Measurements from ENCODE around the gene IRF4.

Gene IRF4

DNA sequence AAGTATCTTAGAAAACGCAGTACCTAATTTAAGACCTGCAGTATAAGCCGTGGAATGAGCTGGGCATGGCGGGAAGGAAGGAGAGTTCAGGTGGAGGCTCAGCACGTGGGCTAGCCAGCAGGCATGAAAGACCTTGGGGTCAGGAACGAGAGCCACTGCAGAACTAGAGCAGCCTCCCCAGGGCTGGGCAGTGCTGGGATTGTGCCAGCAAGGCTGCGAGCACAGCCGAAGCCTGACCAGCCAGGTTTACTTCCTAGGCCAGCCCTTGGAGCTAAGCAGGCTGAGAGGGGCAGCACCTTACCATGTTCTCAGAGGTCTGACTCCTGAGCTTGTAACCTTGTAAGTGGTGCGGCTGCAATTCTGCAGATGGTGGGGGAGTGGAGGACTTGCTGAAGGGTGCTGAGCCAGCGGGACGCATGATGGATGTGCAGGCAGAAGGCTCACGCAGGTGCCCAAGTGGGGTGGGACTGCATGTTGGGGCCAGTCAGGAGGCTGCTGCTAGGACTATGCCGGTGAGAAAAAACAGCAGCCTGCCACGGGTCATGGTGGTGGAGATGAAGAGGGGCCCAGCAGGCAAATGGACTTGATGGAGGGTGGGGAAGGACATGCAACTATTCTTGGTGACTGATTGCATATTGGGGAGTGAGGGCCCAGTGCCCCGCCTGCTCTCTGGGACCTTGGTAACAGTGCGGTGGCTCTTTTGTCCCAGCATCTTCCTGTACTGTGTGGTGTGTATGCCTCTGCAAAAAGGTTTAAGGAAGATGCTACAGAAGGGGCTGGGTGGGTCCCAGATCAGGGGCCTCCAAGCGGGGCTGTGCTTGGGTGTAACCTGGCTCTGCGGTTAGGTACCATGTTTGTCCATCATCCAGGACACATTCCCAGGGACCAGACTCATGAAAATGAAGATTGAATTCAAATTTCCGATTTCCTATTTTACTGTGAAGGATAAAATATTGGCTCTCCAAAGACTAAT lies 37.6 kb upstream of the IRF4 start:
- DNase-seq = no peak

DNA sequence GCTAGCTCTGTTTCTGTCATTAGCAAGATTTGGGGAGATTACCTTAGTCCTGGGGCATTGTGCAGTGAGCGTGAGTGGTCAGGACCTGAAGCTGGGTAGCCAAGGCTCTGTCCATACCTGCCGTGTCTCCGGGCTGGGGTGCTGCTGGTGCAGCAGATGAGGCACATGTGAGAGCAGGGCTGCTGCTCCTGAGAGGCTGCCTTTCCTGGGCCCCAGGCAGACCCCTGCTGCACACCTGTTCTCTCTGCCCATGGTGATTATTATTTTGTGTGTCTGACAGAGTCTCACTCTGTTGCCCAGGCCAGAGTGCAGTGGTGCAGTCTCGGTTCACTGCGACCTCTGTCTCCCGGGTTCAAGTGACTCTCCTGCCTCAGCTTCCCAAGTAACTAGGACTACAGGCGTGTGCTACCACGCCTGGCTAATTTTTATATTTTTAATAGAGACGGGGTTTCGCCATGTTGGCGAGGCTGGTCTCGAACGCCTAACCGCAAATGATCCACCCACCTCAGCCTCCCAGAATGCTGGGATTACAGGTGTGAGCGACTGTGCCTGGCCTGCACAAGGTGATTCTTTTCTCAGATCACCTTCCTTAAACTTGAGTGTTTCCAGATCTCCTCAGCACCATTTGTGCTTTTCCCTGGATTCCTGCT lies 36.8 kb upstream of the IRF4 start:
- DNase-seq = no peak

DNA sequence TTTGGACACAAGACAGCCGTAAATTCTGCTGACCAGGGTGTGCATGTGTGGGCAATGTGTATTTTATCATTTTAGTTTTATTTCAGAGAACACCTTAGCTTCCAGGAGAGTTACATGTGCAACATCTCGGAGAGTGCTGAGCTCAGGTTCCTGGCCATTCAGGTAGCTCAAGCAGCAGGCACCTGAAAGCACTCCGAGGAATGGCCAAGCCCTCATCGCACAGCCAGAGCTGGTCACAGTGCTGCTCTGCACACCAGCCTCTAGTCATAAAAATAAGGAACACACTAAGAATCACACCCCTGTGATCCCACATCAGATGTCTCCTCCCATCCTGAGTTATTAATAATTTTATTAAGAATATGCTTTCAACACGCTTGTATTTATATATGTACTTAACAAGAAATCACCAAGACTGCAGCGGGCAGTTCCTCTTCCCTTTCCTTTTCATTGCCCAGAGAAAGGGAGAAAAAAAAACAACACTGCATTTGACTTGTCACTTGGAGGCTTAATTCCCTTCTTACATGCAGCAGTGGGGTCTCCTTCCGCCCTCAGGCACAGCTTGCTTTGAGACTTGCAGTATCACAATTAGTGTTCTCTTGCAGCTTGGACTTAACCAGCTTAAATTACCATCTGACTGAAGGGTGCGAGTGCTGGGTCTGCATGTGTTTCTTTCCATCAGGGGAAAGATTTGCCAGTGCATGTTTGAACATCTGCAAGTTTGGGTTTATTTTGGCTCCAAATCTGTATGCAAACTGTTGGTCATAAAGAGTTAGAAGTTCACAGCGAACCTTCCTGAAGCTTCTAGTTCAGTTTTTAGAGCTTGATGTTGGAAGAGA lies 36.0 kb upstream of the IRF4 start:
- no peak for DNase-seq

DNA sequence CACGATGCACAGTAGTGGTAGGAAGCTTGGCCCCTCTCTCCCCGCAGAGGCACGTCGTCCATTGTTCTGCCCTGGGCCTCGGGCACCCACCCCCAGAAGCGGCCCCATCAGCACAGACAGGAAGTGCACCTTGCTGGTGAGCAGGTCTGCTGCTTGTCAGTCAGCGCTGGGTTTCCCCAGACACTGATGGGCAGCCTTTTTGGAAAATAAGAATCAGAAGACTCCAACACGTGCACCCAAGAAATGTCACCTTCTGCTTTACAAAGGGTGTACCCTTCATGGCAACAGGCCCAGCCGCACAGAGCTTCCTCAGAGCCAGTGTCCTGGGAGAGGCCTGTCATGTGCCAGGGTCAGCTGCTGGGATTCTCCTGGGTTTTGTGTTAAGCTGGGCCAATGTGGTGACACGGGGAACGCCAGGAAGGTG lies 34.7 kb upstream of the IRF4 start:
- DNase-seq = no peak

DNA sequence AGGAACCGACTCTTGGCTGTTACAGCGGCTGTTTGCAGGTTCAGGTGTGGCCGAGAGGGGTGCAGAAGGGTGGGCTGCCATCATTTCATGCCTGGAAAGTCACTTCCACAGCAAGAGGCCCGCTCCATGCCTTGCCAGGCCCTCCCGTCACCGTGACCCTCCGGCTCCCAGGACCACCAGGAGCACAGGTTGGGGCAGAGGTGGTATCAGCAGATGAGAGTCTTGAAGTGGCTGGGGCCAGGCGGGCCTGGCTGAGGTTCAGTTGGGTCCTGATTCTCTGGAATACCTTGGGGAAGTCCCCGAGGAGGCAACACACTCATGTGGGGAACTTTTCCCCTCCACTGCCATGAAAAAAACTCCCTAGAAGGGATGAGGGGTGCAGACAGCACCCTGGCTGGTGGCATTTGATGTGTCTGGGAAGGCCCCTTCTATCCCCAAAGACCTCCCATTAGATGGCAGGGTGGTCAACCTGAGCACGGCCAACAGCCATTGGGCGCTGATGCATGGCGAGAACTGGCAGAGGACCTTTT lies 34.2 kb upstream of the IRF4 start:
- no peak for DNase-seq

DNA sequence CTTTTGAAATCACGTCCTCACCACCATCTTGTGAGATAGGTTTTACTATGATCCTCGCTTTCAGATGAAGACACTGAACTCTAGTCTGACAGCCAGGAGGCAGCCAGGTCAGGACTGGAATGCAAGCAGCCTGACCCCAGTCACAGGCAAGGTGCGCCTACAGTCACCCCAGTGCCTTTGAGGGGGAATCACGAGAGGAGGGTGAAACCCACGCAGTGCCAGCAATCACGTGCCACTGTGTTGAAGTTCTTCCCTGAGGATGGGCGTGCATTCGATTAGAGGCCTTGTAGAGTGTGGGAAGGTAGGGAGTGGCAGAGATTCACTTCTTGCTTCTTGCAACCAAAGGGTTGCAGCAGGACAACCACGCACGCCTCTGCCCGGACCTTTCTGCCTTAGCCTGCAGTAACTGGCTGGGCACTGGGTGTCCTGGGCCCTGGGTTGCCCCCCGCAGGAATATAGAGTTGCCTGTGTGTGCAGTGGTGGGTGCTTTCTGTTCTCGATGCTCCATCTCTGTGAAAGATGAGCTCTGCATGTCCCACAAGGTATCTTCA lies 33.7 kb upstream of the IRF4 start:
- DNase-seq = no peak

DNA sequence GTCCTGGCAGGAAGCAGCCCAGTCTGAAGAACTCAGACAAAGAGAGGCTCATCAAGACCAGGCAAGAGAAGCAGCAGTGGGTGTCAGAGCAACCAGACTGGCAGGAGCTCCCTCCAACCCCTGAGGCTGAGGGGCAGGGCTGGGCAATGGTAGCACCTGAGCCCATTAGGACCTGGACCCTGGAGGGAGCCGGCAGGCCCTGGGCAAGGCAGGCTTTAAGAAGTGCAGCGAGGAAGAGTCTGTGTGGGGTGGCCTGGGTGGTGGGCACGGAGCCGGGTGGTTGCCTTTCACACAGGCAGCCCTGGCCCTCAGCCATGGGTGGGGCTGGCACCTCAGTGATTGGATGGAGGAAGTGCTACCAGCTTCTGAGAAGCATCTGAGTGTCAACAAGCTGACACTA lies 33.1 kb upstream of the IRF4 start:
- no peak for DNase-seq

DNA sequence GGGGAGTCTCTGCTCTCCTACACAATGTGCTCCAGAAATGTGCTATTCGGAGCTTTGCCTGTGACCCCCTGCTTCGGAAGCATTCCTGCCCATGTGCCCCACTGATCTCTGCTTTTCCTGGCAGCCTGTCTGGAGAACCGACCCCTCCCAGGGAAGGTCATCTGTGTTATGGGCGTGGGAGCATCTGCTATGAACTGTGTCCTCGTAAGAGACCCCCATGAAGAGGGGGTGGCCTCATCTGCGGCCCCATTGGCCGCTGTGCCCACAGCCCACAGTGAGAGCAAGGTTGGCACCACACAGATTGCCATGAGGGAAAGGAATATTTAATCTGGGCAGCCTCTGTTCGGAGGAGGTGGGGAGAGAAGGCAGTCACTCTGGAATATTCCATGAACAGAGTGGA lies 32.7 kb upstream of the IRF4 start:
- DNase-seq = no peak

DNA sequence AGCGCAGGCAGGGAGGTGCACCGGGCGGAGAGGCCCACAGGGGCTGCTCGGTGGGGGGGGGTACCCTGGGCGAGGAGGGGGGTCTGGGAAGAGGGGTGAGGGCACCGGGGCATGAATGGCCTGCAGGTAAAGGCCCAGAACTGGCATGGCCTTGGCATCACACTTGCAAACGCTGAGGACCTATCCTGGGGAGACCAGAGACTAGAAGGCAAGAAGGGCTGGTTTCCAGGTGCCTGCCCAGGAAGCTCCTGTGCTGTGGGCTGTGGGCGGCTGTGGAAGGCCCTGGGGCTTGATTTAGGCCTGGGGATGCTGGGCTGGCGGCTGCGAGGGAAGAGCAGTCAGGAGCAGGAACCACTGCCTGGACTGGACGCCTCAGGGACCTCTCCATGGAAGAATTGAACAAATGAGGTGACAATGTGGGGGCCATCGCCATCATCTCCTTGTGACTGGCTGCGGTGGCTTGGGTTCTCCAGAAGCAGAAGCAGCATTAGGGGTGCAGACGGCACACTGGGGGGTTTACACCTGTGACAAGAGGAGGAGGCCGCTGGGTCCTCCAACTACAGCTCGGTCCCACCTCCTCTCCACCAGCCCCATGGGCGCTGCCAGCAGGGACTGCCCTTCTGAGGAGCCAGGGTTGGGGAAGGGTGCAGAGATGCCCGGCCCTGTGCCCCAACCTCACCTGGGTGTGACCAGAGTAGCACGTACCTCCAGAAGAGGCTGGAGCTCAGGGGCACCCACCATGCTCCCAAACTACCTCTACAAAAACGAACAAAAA lies 32.1 kb upstream of the IRF4 start:
- no peak for DNase-seq

DNA sequence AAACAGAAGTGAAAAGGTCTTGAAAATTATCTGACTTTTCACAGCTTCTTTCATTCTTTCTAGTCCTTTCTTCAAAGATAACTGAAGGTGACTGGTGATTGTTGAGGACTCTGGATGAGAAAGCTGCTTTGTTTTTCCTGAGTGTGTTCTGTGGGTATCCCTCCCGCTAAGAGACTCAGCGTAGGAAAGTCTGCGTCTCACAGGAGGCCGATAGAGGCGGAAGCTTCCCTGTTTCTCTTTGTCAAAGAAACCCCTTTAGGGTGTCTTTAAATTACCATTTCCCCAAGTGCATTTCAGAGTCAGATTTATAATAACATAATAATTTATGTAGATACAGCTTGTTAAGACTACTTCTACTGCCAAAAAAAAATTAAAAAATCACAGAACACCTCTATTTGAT lies 31.2 kb upstream of the IRF4 start:
- no peak for DNase-seq

DNA sequence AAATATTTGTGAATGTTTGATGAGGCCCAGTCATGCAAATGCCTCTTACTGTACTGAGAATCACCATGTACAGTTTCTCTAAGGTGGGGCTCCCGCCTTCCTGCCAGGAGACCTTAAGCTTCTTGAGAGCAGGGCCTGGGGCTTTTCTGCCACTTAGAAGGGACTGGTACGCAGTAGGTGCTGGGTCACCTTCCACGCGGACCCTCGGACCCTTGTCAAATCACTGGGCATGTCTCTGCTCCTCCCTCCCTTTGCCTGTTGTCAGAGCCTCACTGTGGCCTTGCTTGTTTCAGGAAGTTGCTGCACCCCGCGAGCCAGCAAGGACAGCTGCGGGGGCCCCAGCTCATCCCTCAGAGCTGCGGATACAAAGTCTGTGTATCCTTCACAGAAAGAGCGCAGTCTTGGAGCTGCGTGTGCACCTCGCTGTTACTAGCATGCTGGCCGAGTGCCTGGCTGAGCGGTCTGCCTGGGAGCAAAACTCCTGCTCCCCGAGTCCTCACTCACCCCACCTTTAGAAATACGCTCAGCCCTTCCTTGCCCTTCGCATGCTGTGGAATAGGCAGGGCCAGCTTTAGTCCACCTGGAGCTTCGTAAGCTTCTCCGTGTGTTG lies 30.7 kb upstream of the IRF4 start:
- DNase-seq = no peak

DNA sequence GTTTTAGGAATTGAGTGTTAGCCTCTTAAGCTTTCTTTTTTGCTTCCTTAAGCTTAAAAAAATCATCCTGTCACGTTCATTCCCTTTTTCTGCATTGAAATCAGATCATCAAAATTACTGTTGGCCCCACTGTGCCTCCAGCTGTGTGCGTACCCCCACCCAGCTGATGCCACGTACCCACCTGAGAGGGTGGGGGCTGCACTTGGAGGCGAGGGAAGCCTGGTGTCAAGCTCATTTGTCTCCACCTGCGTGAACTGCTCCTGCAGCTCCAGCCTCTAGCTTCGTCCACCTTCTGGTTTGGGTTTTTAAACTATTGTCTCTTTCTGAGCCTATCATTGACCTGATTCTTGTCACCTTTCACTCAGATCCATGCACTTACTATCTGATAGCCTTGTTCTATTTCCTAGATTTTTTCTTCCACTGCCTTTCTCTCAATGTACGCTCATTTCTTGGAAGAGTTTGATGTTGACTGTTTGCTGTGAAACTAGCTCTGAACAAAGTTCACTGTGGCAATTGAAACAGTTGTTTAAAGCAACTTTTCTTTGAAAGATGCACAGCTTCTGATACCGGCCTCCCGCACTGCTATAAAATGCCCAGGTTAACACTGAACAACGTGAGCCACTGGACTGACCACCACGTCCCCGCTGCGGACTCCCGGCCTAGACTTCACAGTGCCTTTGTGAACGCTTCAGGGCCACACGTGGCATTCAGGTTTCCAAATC lies 30.0 kb upstream of the IRF4 start:
- no peak for DNase-seq

DNA sequence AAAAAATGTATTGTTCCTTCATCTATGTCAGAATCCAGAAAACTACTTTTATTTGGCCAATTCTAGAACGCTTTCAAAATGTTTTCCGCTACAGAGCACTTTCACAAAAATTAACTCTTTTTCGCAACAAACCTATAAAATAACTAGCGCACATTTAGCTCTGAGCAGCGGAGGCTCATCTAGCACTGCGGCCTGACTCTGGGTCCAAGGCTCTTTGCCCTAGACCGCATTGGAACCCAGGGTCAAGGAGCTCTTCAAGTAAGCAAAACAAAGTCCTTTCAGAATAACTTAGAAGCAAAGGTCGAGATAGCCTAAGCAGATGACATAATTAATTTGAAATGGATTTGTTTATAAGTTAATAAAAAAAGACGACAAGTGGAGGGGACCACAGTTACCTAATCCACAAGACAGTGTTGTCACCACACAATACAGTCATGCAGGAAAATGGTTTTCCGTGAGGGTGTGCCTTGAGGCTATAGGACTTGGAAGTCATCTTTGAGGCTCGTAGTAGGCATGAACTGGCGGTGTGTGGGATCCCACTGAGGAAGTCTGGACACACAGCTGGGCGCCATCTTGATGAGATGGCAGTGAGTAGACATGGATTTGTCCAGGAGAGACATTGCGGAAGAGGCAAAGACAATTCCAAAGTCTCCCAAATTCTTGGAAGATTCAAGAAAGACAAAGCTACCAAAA lies 29.2 kb upstream of the IRF4 start:
- no peak for DNase-seq

DNA sequence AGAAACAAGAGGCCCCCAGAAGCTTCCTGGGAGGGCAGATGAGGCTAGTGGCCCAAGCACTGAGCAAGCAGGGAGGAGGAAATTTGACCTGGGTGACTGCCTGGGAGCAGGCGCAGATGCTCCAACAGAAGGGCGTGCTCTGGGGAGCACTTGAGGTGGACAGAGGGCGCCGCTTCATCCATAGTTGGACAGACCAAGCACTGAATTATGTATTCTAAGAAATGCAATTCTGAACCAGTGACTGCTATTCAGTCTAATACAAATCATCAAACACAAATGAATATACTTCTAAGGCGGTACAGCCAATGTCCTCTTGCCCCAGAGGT lies 28.7 kb upstream of the IRF4 start:
- no peak for DNase-seq

DNA sequence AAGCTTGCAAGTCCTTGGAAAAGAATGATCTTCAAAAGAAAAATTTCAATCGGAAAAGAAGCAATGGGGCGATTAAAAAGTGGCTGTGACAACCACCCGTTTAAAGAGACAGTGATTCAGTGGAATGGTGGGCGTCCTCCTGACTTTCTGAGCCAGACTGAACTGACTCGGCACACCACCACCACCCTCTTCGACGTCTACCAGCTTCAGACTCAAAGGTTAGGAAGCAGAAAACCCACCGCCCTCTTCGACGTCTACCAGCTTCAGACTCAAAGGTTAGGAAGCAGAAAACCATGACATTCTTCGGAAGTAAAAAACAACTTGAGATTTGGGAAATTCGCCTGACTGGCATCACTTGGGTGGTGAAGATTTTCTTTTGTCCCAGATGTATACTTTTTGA lies 28.3 kb upstream of the IRF4 start:
- DNase-seq = no peak

DNA sequence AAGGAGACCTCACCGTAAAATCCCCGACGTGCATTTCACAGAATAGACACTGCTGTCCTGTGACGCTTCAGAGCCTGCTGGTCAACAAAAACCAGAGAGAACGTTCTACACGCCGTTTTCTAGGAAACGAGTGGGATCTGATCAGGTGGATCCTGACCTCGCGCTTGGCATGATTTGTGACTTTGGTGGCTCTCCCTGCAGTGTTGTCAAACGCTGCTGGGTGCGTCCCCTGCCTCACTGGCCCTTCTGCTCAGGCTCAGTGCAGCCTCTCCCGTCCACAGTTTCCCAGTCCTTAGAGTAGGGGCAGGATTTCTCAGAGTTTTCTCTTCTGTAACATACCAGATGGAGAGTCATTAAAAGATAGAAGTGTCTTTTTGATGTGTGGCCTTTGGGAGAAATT lies 27.6 kb upstream of the IRF4 start:
- DNase-seq = no peak

DNA sequence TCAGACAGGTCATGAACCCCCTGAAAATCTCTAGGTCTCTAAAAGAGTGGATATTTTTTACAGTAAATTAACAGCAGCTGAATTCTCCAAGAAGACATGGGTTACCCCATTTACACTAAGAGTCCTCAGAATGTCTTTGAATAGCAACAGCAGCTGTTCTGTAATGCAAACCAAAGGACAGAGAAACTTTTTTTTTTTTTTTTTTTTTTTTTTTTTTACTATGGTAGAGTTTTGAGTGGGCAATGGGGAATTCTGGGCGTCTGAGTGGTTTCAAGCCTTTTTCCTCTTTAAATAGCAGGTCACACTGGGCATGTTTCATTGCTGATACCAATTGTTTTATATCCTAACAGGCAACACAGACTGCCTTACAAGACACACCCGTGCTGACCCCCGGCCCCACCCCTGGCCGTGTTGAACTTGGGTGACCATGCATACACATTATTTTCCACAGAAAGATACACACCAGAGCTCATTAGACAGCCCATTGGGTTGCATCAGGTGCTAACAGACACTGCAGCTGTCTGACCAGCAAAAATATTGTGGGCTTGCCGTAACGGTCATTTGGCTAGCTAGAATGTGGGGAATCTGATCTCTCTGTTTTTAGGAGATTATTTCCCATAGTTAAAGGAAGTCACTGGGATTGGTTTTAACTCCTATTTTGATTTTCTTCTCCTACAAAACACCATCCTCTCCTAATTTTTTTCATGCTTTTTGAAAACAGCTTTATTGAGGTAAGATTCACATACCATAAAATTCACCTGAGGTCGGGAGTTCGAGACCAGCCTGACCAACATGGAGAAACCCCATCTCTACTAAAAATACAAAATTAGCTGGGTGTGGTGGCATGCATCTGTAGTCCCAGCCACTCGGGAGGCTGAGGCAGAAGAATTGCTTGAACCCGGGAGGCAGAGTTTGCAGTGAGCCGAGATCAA lies 26.7 kb upstream of the IRF4 start:
- DNase-seq = no peak

DNA sequence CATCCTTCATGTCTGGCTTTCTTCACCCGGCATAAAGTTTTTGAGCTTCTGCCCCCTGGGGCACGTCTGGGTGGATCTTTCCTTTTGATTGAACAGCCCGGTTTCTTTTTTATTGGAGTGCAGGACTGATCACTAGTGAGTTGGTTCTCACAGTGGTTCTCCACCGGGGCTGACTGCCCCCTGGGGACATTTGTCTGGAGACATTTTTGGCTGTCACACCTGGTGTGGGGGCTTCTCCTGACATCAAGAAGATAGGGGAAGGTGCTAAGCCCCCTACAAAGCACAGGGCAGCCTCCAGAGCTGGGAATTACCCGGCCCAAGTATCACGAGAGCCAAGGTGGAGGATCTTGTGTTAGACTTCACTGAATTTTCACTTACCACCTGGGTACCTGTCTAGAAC lies 25.7 kb upstream of the IRF4 start:
- no peak for DNase-seq

All from MV-4-11 (cell line).